ENCODE results near the gene ANK2. TPM values are rescaled to one million over a fixed set of nuclear protein-coding genes. Genes with fewer than 3 reads are reported as not detected.

ANK2 gene
- total and polyA plus RNA-seq, 4 donors = 0.32 to 2.2 (median 1.0) TPM

GRCh38 chr4:113112338-113112978 lies 63.0 kb downstream of the ANK2 start:
- Histone ChIP-seq H3K9me3 (ENCODE audit: control insufficient read depth in 4 of 4, low read length in 3 of 4) (no peaks in the 10 kb centered on the region), H3K36me3 (ENCODE audit: control insufficient read depth in 4 of 4, insufficient read depth in 3 of 4, low read depth in 1 of 4, low read length in 3 of 4) (no peaks in the 10 kb centered on the region), H3K4me3 (ENCODE audit: low read depth in 1 of 3, low read length in 3 of 3) (no peak overlapping the region), H3K27me3 (ENCODE audit: control insufficient read depth in 4 of 4, insufficient read depth in 4 of 4, low read length in 3 of 4) (no peaks in the 10 kb centered on the region), H3K9ac (ENCODE audit: low read depth in 1 of 2, low read length in 2 of 2) (no peak overlapping the region), H3K27ac (ENCODE audit: low read depth in 1 of 2, low read length in 2 of 2) (no peak overlapping the region), H3K4me1 (ENCODE audit: control insufficient read depth in 4 of 4, insufficient read depth in 4 of 4, low read length in 3 of 4) (peaks cover 0 to 12% (median 6%) of the 10 kb centered on the region in 4 donors)
- WGBS = 68% methylated on average over 2 of the region's 2 CpGs
- no peak for DNase-seq (ENCODE audit: low spot score)
- TF ChIP-seq YY1 (IDR thresholded peaks at IDR 0.05) (no peak), EGR1 (IDR thresholded peaks at IDR 0.05; ENCODE audit: low read depth in 2 of 2) (no peak), HNF4G (IDR thresholded peaks at IDR 0.05) (no peak), GABPA (IDR thresholded peaks at IDR 0.05 in 1 of 2, conservative IDR thresholded peaks at IDR 0.05 in 1 of 2) (no peak), CTCF (IDR thresholded peaks at IDR 0.05; ENCODE audit: low read depth, low read length, missing input control) (no peak)

- H3K27ac ChIP-seq (ENCODE audit: low read depth in 1 of 2, low read length in 2 of 2) = no peak overlapping the region
- H3K27me3 ChIP-seq (ENCODE audit: control insufficient read depth in 4 of 4, insufficient read depth in 4 of 4, low read length in 3 of 4) = no peaks in the 10 kb centered on the region
- H3K36me3 ChIP-seq (ENCODE audit: control insufficient read depth in 4 of 4, insufficient read depth in 3 of 4, low read depth in 1 of 4, low read length in 3 of 4) = no peaks in the 10 kb centered on the region
- no peak for TF ChIP-seq FOXA1 (IDR thresholded peaks at IDR 0.05)
- TF ChIP-seq RAD21 (IDR thresholded peaks at IDR 0.05) = no peak
- TF ChIP-seq RXRA (IDR thresholded peaks at IDR 0.05) = no peak
- TF ChIP-seq HNF4A (conservative IDR thresholded peaks at IDR 0.05) = no peak
- TF ChIP-seq ZBTB33 (IDR thresholded peaks at IDR 0.05) = no peak
- H3K4me1 ChIP-seq (ENCODE audit: control insufficient read depth in 4 of 4, insufficient read depth in 4 of 4, low read length in 3 of 4) = peaks cover 0 to 12% (median 6%) of the 10 kb centered on the region in 4 donors
- H3K4me3 ChIP-seq (ENCODE audit: low read depth in 1 of 3, low read length in 3 of 3) = no peak overlapping the region
- H3K9ac ChIP-seq (ENCODE audit: low read depth in 1 of 2, low read length in 2 of 2) = no peak overlapping the region
- no peak for DNase-seq (ENCODE audit: low spot score)
- H3K9me3 ChIP-seq (ENCODE audit: control insufficient read depth in 4 of 4, low read length in 3 of 4) = no peaks in the 10 kb centered on the region
- 82% methylated on average over 2 of the region's 2 CpGs for WGBS
These were observed 63.7 kb downstream of the ANK2 start for GRCh38 chr4:113113151-113113550.

GRCh38 chr4:113114884-113115283 lies 65.4 kb downstream of the ANK2 start:
- TF ChIP-seq GABPA (IDR thresholded peaks at IDR 0.05 in 1 of 2, conservative IDR thresholded peaks at IDR 0.05 in 1 of 2) (no peak), SP1 (IDR thresholded peaks at IDR 0.05) (no peak), NR2F2 (IDR thresholded peaks at IDR 0.05) (no peak), FOXA1 (IDR thresholded peaks at IDR 0.05) (no peak), JUND (IDR thresholded peaks at IDR 0.05) (no peak), ATF3 (IDR thresholded peaks at IDR 0.05) (no peak), RXRA (IDR thresholded peaks at IDR 0.05) (no peak), FOXA2 (IDR thresholded peaks at IDR 0.05) (no peak), TAF1 (conservative IDR thresholded peaks at IDR 0.05) (no peak), HNF4G (IDR thresholded peaks at IDR 0.05) (no peak), HNF4A (conservative IDR thresholded peaks at IDR 0.05) (no peak), CTCF (IDR thresholded peaks at IDR 0.05; ENCODE audit: low read depth, low read length, missing input control) (no peak), YY1 (IDR thresholded peaks at IDR 0.05) (no peak)
- no peak overlapping the region for H3K27ac ChIP-seq (ENCODE audit: low read depth in 1 of 2, low read length in 2 of 2)
- no peak overlapping the region for H3K4me3 ChIP-seq (ENCODE audit: low read depth in 1 of 3, low read length in 3 of 3)
- H3K9me3 ChIP-seq (ENCODE audit: control insufficient read depth in 4 of 4, low read length in 3 of 4) = no peaks in the 10 kb centered on the region
- H3K4me1 ChIP-seq (ENCODE audit: control insufficient read depth in 4 of 4, insufficient read depth in 4 of 4, low read length in 3 of 4) = no peaks in the 10 kb centered on the region
- no peak overlapping the region for H3K9ac ChIP-seq (ENCODE audit: low read depth in 1 of 2, low read length in 2 of 2)
- no peaks in the 10 kb centered on the region for H3K27me3 ChIP-seq (ENCODE audit: control insufficient read depth in 4 of 4, insufficient read depth in 4 of 4, low read length in 3 of 4)
- no peaks in the 10 kb centered on the region for H3K36me3 ChIP-seq (ENCODE audit: control insufficient read depth in 4 of 4, insufficient read depth in 3 of 4, low read depth in 1 of 4, low read length in 3 of 4)
- no peak for DNase-seq (ENCODE audit: low spot score)
- WGBS = 90% methylated on average over 2 of the region's 2 CpGs

All from liver (tissue), 9 donors.